SU-DHL-6 (cell line): ENCODE measurements around the gene MAP7.

Source experiments
- H2AFZ ChIP-seq: fragments of 200-600 bp; sonication (generic); 2 replicates; pipeline ENCODE4 v1.6.1; 2014; ENCODE audit warnings: low read depth, mild to moderate bottlenecking, moderate library complexity, mixed read lengths, antibody characterized with exemption, low read length; ENCODE audit not compliant: severe bottlenecking
- H3F3A ChIP-seq: fragments of 200-600 bp; shearing (Covaris generic); 2 replicates; pipeline ENCODE4 v1.6.0; 2016; ENCODE audit warnings: antibody characterized with exemption, mild to moderate bottlenecking; ENCODE audit not compliant: insufficient read depth
- H3K27ac ChIP-seq: fragments of 200-600 bp; sonication (generic); 2 replicates; pipeline ENCODE4 v1.5.1; 2016; ENCODE audit warnings: low read depth, mild to moderate bottlenecking, low read length, moderate library complexity, mixed read lengths
- H3K27me3 ChIP-seq: fragments of 200-600 bp; sonication (generic), shearing (Covaris generic); 2 replicates; pipeline ENCODE4 v1.6.0; 2014; ENCODE audit warnings: mild to moderate bottlenecking, low read length
- H3K36me3 ChIP-seq: fragments of 200-600 bp; sonication (generic); 2 replicates; pipeline ENCODE4 v1.6.1; 2014; ENCODE audit warnings: mild to moderate bottlenecking, low read length, mixed read lengths
- H3K4me2 ChIP-seq: fragments of 300-600, 200-600 bp; shearing (Covaris generic), sonication (generic); 2 replicates; pipeline ENCODE4 v1.6.0; 2014; ENCODE audit warnings: low read length, low read depth, mild to moderate bottlenecking; ENCODE audit not compliant: poor library complexity, severe bottlenecking
- H3K4me3 ChIP-seq: fragments of 200-600 bp; sonication (generic); 2 replicates; pipeline ENCODE4 v1.5.1; 2014; ENCODE audit warnings: antibody characterized with exemption, low read length, mild to moderate bottlenecking, mixed read lengths; ENCODE audit not compliant: insufficient read depth, poor library complexity, severe bottlenecking
- H3K79me2 ChIP-seq: fragments of 200-600 bp; sonication (generic); 2 replicates; pipeline ENCODE4 v1.6.1; 2014; ENCODE audit warnings: mild to moderate bottlenecking, low read length, moderate library complexity; ENCODE audit not compliant: insufficient read depth
- H3K9ac ChIP-seq: fragments of 200-600 bp; sonication (generic); 2 replicates; pipeline ENCODE4 v1.7.0; 2014; ENCODE audit warnings: mild to moderate bottlenecking, low read length
- H3K9me2 ChIP-seq: fragments of 200-600 bp; sonication (generic); replicated peaks from 2 replicates; pipeline ENCODE4 v1.6.1; 2014; ENCODE audit warnings: low read length; ENCODE audit not compliant: insufficient read depth
- H3K9me3 ChIP-seq: fragments of 200-600 bp; sonication (generic); 2 replicates; pipeline ENCODE4 v1.6.1; 2014; ENCODE audit warnings: low read length, mixed read lengths; ENCODE audit not compliant: insufficient read depth
- H4K20me1 ChIP-seq: fragments of 200-600 bp; sonication (generic); 2 replicates; pipeline ENCODE4 v1.6.1; 2014; ENCODE audit warnings: low read depth, mild to moderate bottlenecking, antibody characterized with exemption, low read length, moderate library complexity, mixed read lengths
- CTCF ChIP-seq: fragments of 200-600 bp; sonication (generic); IDR thresholded peaks from one replicate; pipeline ENCODE4 v1.5.1; 2017; ENCODE audit warnings: antibody characterized with exemption, mild to moderate bottlenecking, low read length, moderate library complexity; ENCODE audit not compliant: insufficient read depth, poor library complexity, severe bottlenecking
- EZH2phosphoT487 ChIP-seq: fragments of 200-600 bp; sonication (generic), shearing (Covaris generic); conservative IDR thresholded peaks from 2 replicates; pipeline ENCODE4 v1.6.1; 2018; ENCODE audit warnings: mild to moderate bottlenecking, antibody characterized with exemption, low read length, moderate library complexity, mixed read lengths

The MAP7 gene

DNA sequence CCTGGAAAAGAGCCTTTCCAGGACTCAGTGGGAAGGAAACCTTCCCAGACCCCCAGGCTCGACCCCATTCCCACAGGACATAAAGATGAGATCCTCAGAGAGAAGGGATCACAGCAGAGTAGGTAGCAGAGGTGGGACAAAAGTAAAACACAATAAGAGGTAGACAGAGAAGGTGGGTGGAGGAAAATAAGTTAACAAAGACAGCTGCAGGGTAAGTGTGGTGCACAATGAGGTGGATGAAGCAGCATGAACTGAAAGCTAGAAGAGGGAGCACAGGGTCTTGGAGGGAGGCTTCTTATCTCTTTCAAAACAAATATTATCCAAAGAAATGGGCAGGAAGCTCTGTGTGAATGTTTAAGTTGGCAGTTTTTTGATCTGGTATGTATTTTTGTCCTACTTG lies 14.0 kb upstream of the MAP7 start:
- no peaks in the 10 kb centered on the region for H3K9me2 ChIP-seq
- H3F3A ChIP-seq: no peaks in the 10 kb centered on the region
- no peaks in the 10 kb centered on the region for H4K20me1 ChIP-seq
- H3K27me3 ChIP-seq: no peaks in the 10 kb centered on the region
- H3K4me3 ChIP-seq: no peak overlapping the region
- H3K9ac ChIP-seq: no peak overlapping the region
- H2AFZ ChIP-seq: no peak overlapping the region
- no peaks in the 10 kb centered on the region for H3K36me3 ChIP-seq
- H3K4me2 ChIP-seq: no peak overlapping the region
- H3K79me2 ChIP-seq: no peaks in the 10 kb centered on the region
- H3K27ac ChIP-seq: no peak overlapping the region
- no peaks in the 10 kb centered on the region for H3K9me3 ChIP-seq
- TF ChIP-seq CTCF (no peak), EZH2phosphoT487 (no peak)

GRCh38 chr6:136563386-136564152 lies 13.3 kb upstream of the MAP7 start:
- Histone ChIP-seq H3K9me2 (no peaks in the 10 kb centered on the region), H3K4me3 (no peak overlapping the region), H3K9ac (no peak overlapping the region), H4K20me1 (no peaks in the 10 kb centered on the region), H3F3A (no peaks in the 10 kb centered on the region), H2AFZ (no peak overlapping the region), H3K79me2 (no peaks in the 10 kb centered on the region), H3K27ac (no peak overlapping the region), H3K36me3 (no peaks in the 10 kb centered on the region), H3K4me2 (no peak overlapping the region), H3K9me3 (no peaks in the 10 kb centered on the region), H3K27me3 (no peaks in the 10 kb centered on the region)
- TF ChIP-seq CTCF: no peak
- no peak for TF ChIP-seq EZH2phosphoT487

- TF ChIP-seq CTCF (no peak), EZH2phosphoT487 (no peak)
- Histone ChIP-seq H3K36me3 (no peaks in the 10 kb centered on the region), H3K79me2 (no peaks in the 10 kb centered on the region)
Measured at GRCh38 chr6:136562211-136562610, 12.0 kb upstream of the MAP7 start.

More at GRCh38 chr6:136562211-136562610, 12.0 kb upstream of the MAP7 start:
- Histone ChIP-seq H3K9me2 (no peaks in the 10 kb centered on the region), H2AFZ (no peak overlapping the region), H4K20me1 (no peaks in the 10 kb centered on the region), H3K27me3 (no peaks in the 10 kb centered on the region), H3K4me2 (no peak overlapping the region), H3K9ac (no peak overlapping the region), H3K27ac (no peak overlapping the region), H3K9me3 (no peaks in the 10 kb centered on the region), H3K4me3 (no peak overlapping the region), H3F3A (no peaks in the 10 kb centered on the region)
